GM12878 (cell line): ENCODE data around the gene RFWD3. TPM values are rescaled to one million over a fixed set of nuclear protein-coding genes. Genes with fewer than 3 reads are reported as not detected.

Experiments
- ATAC-seq: fragments of 200-7000 bp; cut with Tn5 transposase; 3 replicates; pipeline ENCODE4 v1.9.1; 2020; ENCODE audit warnings: mild to moderate bottlenecking, moderate library complexity
- BruUV-seq: library from RNA; stranded (reverse); fragments of 400-500 nt; replicated peaks from 2 replicates; lab custom pipeline; 2021; lab: Mats Ljungman, UMichigan
- CTCF ChIA-PET: fragments of 300-600 bp; sonication (Branson Sonifier 250); formaldehyde crosslinking; extraction: SDS; loops from one replicate; lab custom pipeline; 2021; ENCODE audit warnings: inconsistent platforms; lab: Yijun Ruan, JAX
- POLR2A ChIA-PET: fragments of 350-600 bp; formaldehyde crosslinking; extraction: SDS; loops from one replicate; lab custom pipeline; 2021; ENCODE audit warnings: inconsistent platforms; lab: Charles Lee
- RAD21 ChIA-PET: fragments of 300-600 bp; sonication (Branson Sonifier 250); formaldehyde crosslinking; loops from one replicate; lab custom pipeline; 2023; ENCODE audit warnings: antibody characterized with exemption; ENCODE audit not compliant: unreplicated experiment; lab: Charles Lee
- SMC1A ChIA-PET: fragments of 300-600 bp; sonication (Branson Sonifier 250); formaldehyde crosslinking; loops from one replicate; lab custom pipeline; 2023; ENCODE audit not compliant: unreplicated experiment, uncharacterized antibody; lab: Charles Lee
- DNase-seq: peaks from one replicate; pipeline ENCODE4 v3.0.0-alpha.2; 2011; ENCODE audit warnings: low read depth, low spot score
- FAIRE-seq: peaks from 3 replicates; lab custom pipeline; 2011; peaks lifted over from hg19 to GRCh38; lab: Jason Lieb, UNC
- H2AFZ ChIP-seq: 2 replicates; pipeline ENCODE4 v1.6.0; 2011; ENCODE audit warnings: low read depth, low read length, control low read depth; ENCODE audit not compliant: control insufficient read depth
- H3K27ac ChIP-seq: 2 replicates; pipeline ENCODE4 v1.5.1; 2011; ENCODE audit warnings: control low read depth; ENCODE audit not compliant: control insufficient read depth, insufficient read depth
- H3K27me3 ChIP-seq, 2 experiments: replicated peaks in 1 of 2; 2 replicates each; pipeline versions ENCODE4 v1.6.0 to v1.6.1; 2011; ENCODE audit warnings: low read length in 1 of 2; ENCODE audit not compliant: control insufficient read depth in 2 of 2, insufficient read depth in 2 of 2
- H3K36me3 ChIP-seq, 2 experiments: 2 replicates each; pipeline ENCODE4 v1.5.1; 2011; ENCODE audit warnings: low read length in 1 of 2; ENCODE audit not compliant: control insufficient read depth in 2 of 2, insufficient read depth in 2 of 2
- H3K4me1 ChIP-seq: 2 replicates; pipeline ENCODE4 v1.6.1; 2011; ENCODE audit warnings: mild to moderate bottlenecking, low read length, moderate library complexity, mixed read lengths; ENCODE audit not compliant: control insufficient read depth, insufficient read depth
- H3K4me2 ChIP-seq: 2 replicates; pipeline ENCODE4 v1.6.0; 2011; ENCODE audit warnings: control low read depth; ENCODE audit not compliant: control insufficient read depth, insufficient read depth
- H3K4me3 ChIP-seq: fragments of 200-600 bp; sonication (generic); 2 replicates; pipeline ENCODE4 v1.5.1; 2016
- H3K79me2 ChIP-seq: 2 replicates; pipeline ENCODE4 v1.6.0; 2011; ENCODE audit warnings: low read length; ENCODE audit not compliant: control insufficient read depth, insufficient read depth
- H3K9ac ChIP-seq: 2 replicates; pipeline ENCODE4 v1.8.0; 2011; ENCODE audit warnings: low read length, control low read depth, mixed read lengths; ENCODE audit not compliant: control insufficient read depth, insufficient read depth
- H3K9me3 ChIP-seq: replicated peaks from 3 replicates; pipeline ENCODE4 v1.5.1; 2011; ENCODE audit warnings: mild to moderate bottlenecking, low read length; ENCODE audit not compliant: control insufficient read depth, insufficient read depth
- H4K20me1 ChIP-seq: 2 replicates; pipeline ENCODE4 v1.6.0; 2011; ENCODE audit not compliant: control insufficient read depth, insufficient read depth
- ATF7 ChIP-seq: fragments of 450-650 bp; IDR thresholded peaks from 2 replicates; pipeline ENCODE4 v1.6.1; 2016; ENCODE audit warnings: low read depth, mild to moderate bottlenecking
- CBFB ChIP-seq: IDR thresholded peaks from 2 replicates; pipeline ENCODE4 v1.6.1; 2016; ENCODE audit warnings: antibody characterized with exemption, low read depth
- CEBPZ ChIP-seq: fragments of 150-350 bp; IDR thresholded peaks from 2 replicates; pipeline ENCODE4 v1.6.1; 2016; ENCODE audit warnings: low read depth, low read length
- CREB1 ChIP-seq: IDR thresholded peaks from 2 replicates; pipeline ENCODE4 v1.6.1; 2012; ENCODE audit warnings: low read depth, mild to moderate bottlenecking, inconsistent platforms
- E4F1 ChIP-seq: fragments of 450-650 bp; IDR thresholded peaks from 2 replicates; pipeline ENCODE4 v1.6.1; 2018; ENCODE audit warnings: borderline replicate concordance, mild to moderate bottlenecking; ENCODE audit not compliant: partially characterized antibody
- FOS ChIP-seq: IDR thresholded peaks from 3 replicates; pipeline ENCODE4 v1.6.1; 2011; ENCODE audit warnings: borderline replicate concordance; ENCODE audit not compliant: insufficient read length; ENCODE audit errors: extremely low read depth
- IKZF2 ChIP-seq, 2 experiments: fragments of 450-650 bp; IDR thresholded peaks; 2 replicates each; pipeline ENCODE4 v1.6.1; 2017; ENCODE audit warnings: mild to moderate bottlenecking in 2 of 2, moderate library complexity in 2 of 2
- MAX ChIP-seq: IDR thresholded peaks from 2 replicates; pipeline ENCODE4 v1.6.1; 2012; ENCODE audit warnings: low read depth, low read length, improper control_type of control experiment
- MTA2 ChIP-seq: fragments of 450-650 bp; IDR thresholded peaks from 2 replicates; pipeline ENCODE4 v1.6.1; 2016; ENCODE audit warnings: low read depth, mild to moderate bottlenecking, moderate library complexity
- NR2F1 ChIP-seq: fragments of 450-650 bp; conservative IDR thresholded peaks from 2 replicates; pipeline ENCODE4 v1.6.1; 2017; ENCODE audit warnings: mild to moderate bottlenecking
- TCF7 ChIP-seq: IDR thresholded peaks from 2 replicates; pipeline ENCODE4 v1.6.1; 2014; ENCODE audit warnings: antibody characterized with exemption, borderline replicate concordance
- WGBS: methylation state at CpG from one replicate; pipeline ENCODE4 v1.1.6; 2016; ENCODE audit warnings: low lambda C conversion rate; ENCODE audit not compliant: insufficient replicate concordance, insufficient coverage; ENCODE audit errors: missing lambda C conversion rate; 5-methylcytosine and 5-hydroxymethylcytosine counted together
- in situ Hi-C: fragments of 300-500 bp; cut with MboI; formaldehyde crosslinking; loops from 9 replicates; pipeline ENCODE4 v1.14.3; 2018; ENCODE audit warnings: mixed read lengths
- intact Hi-C: fragments of 100-400 bp; cut with micrococcal nuclease; formaldehyde crosslinking; loops from one replicate; pipeline ENCODE4 v1.14.2; 2022; ENCODE audit not compliant: unreplicated experiment
- polyA plus RNA-seq, 11 experiments: library from polyadenylated mRNA; depleted of rRNA in 4 of 11; unstranded in 6 of 11; stranded (reverse) in 5 of 11; fragments of >200 nt; fragmentation: Nextera tagmentation in 4 of 11; fragmentation: Illumina TruSeq in 1 of 11; extraction: Ambion mirVana in 4 of 11; extraction: Trizol in 1 of 11; gene quantifications; 1 replicate in 1 of 11; 2 replicates in 10 of 11; pipeline versions ENCODE4 v1.2.1 to v1.2.3, GENCODE V29; 2011 to 2016; ENCODE audit warnings: inconsistent platforms in 2 of 11, missing spikeins in 2 of 11, low read depth in 1 of 11
- total RNA-seq, 4 experiments: library from RNA; depleted of rRNA in 3 of 4; stranded (reverse); fragments of >200 nt in 3 of 4; fragmentation: Illumina TruSeq in 1 of 4; extraction: Trizol in 1 of 4; gene quantifications; 2 replicates each; pipeline versions ENCODE4 v1.2.1 to v1.2.3, GENCODE V29; 2013 to 2021
- TF ChIP-seq, protein P1 (sequence below): fragments of 450-650 bp; IDR thresholded peaks from 2 replicates; pipeline ENCODE4 v1.6.1; 2017; ENCODE audit warnings: mild to moderate bottlenecking, low read depth, inconsistent platforms; ENCODE audit not compliant: poor library complexity, severe bottlenecking

The RFWD3 gene
- total and polyA plus RNA-seq, 10 of the 15 experiments (the other 5 are each of a cell fraction or from before 2014, with no cell fraction given), result 10.7 to 78.5 (median 51.2) TPM

DNA sequence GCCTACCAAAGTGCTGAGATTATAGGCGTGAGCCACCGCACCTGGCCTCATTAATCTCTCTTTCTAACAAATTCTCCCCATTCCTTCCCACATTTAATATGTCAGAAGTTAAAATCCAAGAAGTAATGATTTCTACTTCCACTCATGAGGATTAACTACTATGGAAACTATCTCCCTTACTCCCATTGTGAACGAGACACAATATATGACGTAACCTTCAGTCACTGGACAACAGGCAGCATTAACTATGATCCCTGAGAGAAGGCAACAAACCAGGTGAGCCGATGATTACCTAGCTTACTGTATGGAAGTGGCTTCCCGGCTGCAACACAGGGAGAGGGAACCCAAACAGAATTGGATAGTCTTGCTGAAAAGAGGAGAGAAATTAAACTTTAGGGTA is 79.7 kb downstream of the RFWD3 start (continued):
- TF ChIP-seq CEBPZ (no peak), MAX (no peak), CREB1 (no peak), FOS (no peak), TCF7 (no peak)
- TF ChIP-seq, all 136 proteins: peak for 0

- ChIA-PET CTCF (interaction anchor here (0.6 to 1.8 kb wide), 2 partner anchors 8 to 11 kb away, joined by 3 to 6 read pairs; no protein-coding TSS in a partner anchor), POLR2A (interaction anchor here (0.7 to 0.8 kb wide), 3 partner anchors 11 to 30 kb away, joined by 3 read pairs; no protein-coding TSS in a partner anchor), SMC1A (interaction anchor here (0.6 to 2.9 kb wide), 3 partner anchors 8 to 289 kb away, joined by 3 to 16 read pairs (median 10); no protein-coding TSS in a partner anchor), RAD21 (interaction anchor here (1.2 kb wide), 1 partner anchor 15 kb away, joined by 5 read pairs; no protein-coding TSS in a partner anchor)
- Histone ChIP-seq H3K4me3 (no peak overlapping the region), H2AFZ (no peak overlapping the region), H3K27ac (no peak overlapping the region), H3K27me3 (no peaks in the 10 kb centered on the region), H3K36me3 (no peaks in the 10 kb centered on the region), H3K4me2 (no peak overlapping the region), H3K9me3 (no peaks in the 10 kb centered on the region), H3K4me1 (peaks cover 5% of the 10 kb centered on the region), H4K20me1 (no peaks in the 10 kb centered on the region), H3K9ac (no peak overlapping the region), H3K79me2 (peaks cover 54% of the 10 kb centered on the region)
- FAIRE-seq, result no peak
- intact Hi-C loops, result no loop called here
- in situ Hi-C loops, result no loop called here
- no TSS peak for BruUV-seq
- DNase-seq, result no peak
- ATAC-seq, result peak; percentile 14; the same call in 2 of the 3 replicates
- WGBS, result 91% methylated on average over 6 of the region's 6 CpGs
- TF ChIP-seq CBFB (no peak), NR2F1 (no peak), E4F1 (no peak), MTA2 (peak; percentile 52; the same call in 1 of the 2 replicates), ATF7 (0 out of 2 replicates have a peak, but pooled peaks have one; percentile 11), IKZF2 (IDR thresholded peaks at IDR 0.05) (peak in 1 of 2 experiments; percentile 20; a peak in 1 of 4 replicates)
- TF ChIP-seq, protein P1, sequence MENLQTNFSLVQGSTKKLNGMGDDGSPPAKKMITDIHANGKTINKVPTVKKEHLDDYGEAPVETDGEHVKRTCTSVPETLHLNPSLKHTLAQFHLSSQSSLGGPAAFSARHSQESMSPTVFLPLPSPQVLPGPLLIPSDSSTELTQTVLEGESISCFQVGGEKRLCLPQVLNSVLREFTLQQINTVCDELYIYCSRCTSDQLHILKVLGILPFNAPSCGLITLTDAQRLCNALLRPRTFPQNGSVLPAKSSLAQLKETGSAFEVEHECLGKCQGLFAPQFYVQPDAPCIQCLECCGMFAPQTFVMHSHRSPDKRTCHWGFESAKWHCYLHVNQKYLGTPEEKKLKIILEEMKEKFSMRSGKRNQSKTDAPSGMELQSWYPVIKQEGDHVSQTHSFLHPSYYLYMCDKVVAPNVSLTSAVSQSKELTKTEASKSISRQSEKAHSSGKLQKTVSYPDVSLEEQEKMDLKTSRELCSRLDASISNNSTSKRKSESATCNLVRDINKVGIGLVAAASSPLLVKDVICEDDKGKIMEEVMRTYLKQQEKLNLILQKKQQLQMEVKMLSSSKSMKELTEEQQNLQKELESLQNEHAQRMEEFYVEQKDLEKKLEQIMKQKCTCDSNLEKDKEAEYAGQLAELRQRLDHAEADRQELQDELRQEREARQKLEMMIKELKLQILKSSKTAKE, result no peak
These were observed 80.7 kb downstream of the RFWD3 start for GRCh38 chr16:74585846-74586443.
